C4-2B (cell line): ENCODE results near the gene BIK.

Experiments used
- CTCF ChIP-seq: fragments of 450-650 bp; conservative IDR thresholded peaks from 2 replicates; pipeline ENCODE4 v1.5.1; 2017; ENCODE audit warnings: mild to moderate bottlenecking
- ZFX ChIP-seq: fragments of 450-650 bp; IDR thresholded peaks from 2 replicates; pipeline ENCODE4 v1.6.1; 2017

- TF ChIP-seq CTCF (no peak), ZFX (no peak)
These were observed 8.5 kb downstream of the BIK start for GRCh38 chr22:43118953-43119458.
